Trophoblast cell (in vitro differentiated cells and primary cell): ENCODE results near the gene MPEG1.

Experiments
- DNase-seq, 2 donors: peaks; one replicate each; pipeline ENCODE4 v3.0.0-alpha.2; 2016
- H2AFZ ChIP-seq: 2 replicates; pipeline ENCODE4 v1.6.1; 2013; ENCODE audit warnings: low read length, moderate library complexity, mild to moderate bottlenecking; ENCODE audit not compliant: insufficient read depth, poor library complexity
- H2AK5ac ChIP-seq: 2 replicates; pipeline ENCODE4 v1.6.1; 2013; ENCODE audit warnings: mild to moderate bottlenecking, low read length
- H2BK120ac ChIP-seq: 2 replicates; pipeline ENCODE4 v1.6.1; 2013; ENCODE audit warnings: low read length, mild to moderate bottlenecking, moderate library complexity; ENCODE audit not compliant: insufficient read depth, poor library complexity
- H2BK12ac ChIP-seq: 2 replicates; pipeline ENCODE4 v1.6.1; 2013; ENCODE audit warnings: mild to moderate bottlenecking, low read length, moderate library complexity
- H2BK5ac ChIP-seq: 2 replicates; pipeline ENCODE4 v1.6.1; 2013; ENCODE audit warnings: low read length, low read depth, moderate library complexity, mild to moderate bottlenecking; ENCODE audit not compliant: poor library complexity
- H3K14ac ChIP-seq: 2 replicates; pipeline ENCODE4 v1.6.1; 2013; ENCODE audit warnings: mild to moderate bottlenecking, low read length
- H3K18ac ChIP-seq: 2 replicates; pipeline ENCODE4 v1.6.1; 2013; ENCODE audit warnings: mild to moderate bottlenecking, low read length
- H3K23ac ChIP-seq: 2 replicates; pipeline ENCODE4 v1.6.1; 2013; ENCODE audit warnings: low read length
- H3K27ac ChIP-seq: 2 replicates; pipeline ENCODE4 v1.5.1; 2013; ENCODE audit warnings: low read depth, mild to moderate bottlenecking, inconsistent platforms, low read length, moderate library complexity
- H3K27me3 ChIP-seq: 2 replicates; pipeline ENCODE4 v1.6.1; 2013; ENCODE audit warnings: inconsistent platforms, mild to moderate bottlenecking, low read length, moderate library complexity; ENCODE audit not compliant: insufficient read depth
- H3K36me3 ChIP-seq, 2 experiments: 1 replicate in 1 of 2; 2 replicates in 1 of 2; pipeline ENCODE4 v1.6.1; 2013; ENCODE audit warnings: low read length in 2 of 2, mild to moderate bottlenecking in 2 of 2, moderate library complexity in 1 of 2; ENCODE audit not compliant: insufficient read depth in 2 of 2, control insufficient read depth in 1 of 2
- H3K4ac ChIP-seq: 2 replicates; pipeline ENCODE4 v1.6.1; 2013; ENCODE audit warnings: low read depth, mild to moderate bottlenecking, low read length, moderate library complexity
- H3K4me1 ChIP-seq, 2 experiments: 1 replicate in 1 of 2; 2 replicates in 1 of 2; pipeline ENCODE4 v1.6.1; 2013; ENCODE audit warnings: low read length in 2 of 2, mild to moderate bottlenecking in 2 of 2, moderate library complexity in 1 of 2; ENCODE audit not compliant: insufficient read depth in 2 of 2, control insufficient read depth in 1 of 2
- H3K4me2 ChIP-seq: 2 replicates; pipeline ENCODE4 v1.6.1; 2013; ENCODE audit warnings: inconsistent platforms, mild to moderate bottlenecking, low read length, moderate library complexity
- H3K4me3 ChIP-seq: 2 replicates; pipeline ENCODE4 v1.5.1; 2013; ENCODE audit warnings: mild to moderate bottlenecking, low read depth, low read length, inconsistent platforms
- H3K79me1 ChIP-seq: one replicate; pipeline ENCODE4 v1.6.1; 2013; ENCODE audit warnings: low read length
- H3K79me2 ChIP-seq: 2 replicates; pipeline ENCODE4 v1.6.1; 2013; ENCODE audit warnings: low read length, mild to moderate bottlenecking; ENCODE audit not compliant: control insufficient read depth, insufficient read depth, poor library complexity
- H3K9ac ChIP-seq: 2 replicates; pipeline ENCODE4 v1.6.1; 2013; ENCODE audit warnings: mild to moderate bottlenecking, low read length
- H3K9me3 ChIP-seq: 2 replicates; pipeline ENCODE4 v1.6.1; 2013; ENCODE audit warnings: low read depth, mild to moderate bottlenecking, control low read depth, inconsistent platforms, low read length; ENCODE audit not compliant: insufficient read depth
- H4K12ac ChIP-seq: 2 replicates; pipeline ENCODE4 v1.6.1; 2013; ENCODE audit warnings: low read depth, mild to moderate bottlenecking, low read length, moderate library complexity
- H4K8ac ChIP-seq: 2 replicates; pipeline ENCODE4 v1.6.1; 2013; ENCODE audit warnings: low read depth, mild to moderate bottlenecking, low read length, moderate library complexity
- H4K91ac ChIP-seq: one replicate; pipeline ENCODE4 v1.6.1; 2013; ENCODE audit warnings: low read depth, mild to moderate bottlenecking, low read length, moderate library complexity
- WGBS: extraction: QIAGEN DNeasy Blood & Tissue Kit; methylation state at CpG from one replicate; pipeline ENCODE4 v1.1.7; 2013; ENCODE audit warnings: missing lambda C conversion rate; ENCODE audit not compliant: insufficient read length, insufficient coverage; ENCODE audit errors: extremely low coverage; 5-methylcytosine and 5-hydroxymethylcytosine counted together

Gene MPEG1

GRCh38 chr11:59218893-59219292 lies 6.2 kb upstream of the MPEG1 start:
- Histone ChIP-seq H3K4me3 (no peak overlapping the region), H2AK5ac (no peak overlapping the region), H2BK120ac (no peak overlapping the region), H4K91ac (no peak overlapping the region), H3K4me1 (no peaks in the 10 kb centered on the region), H3K9ac (no peak overlapping the region), H4K12ac (no peak overlapping the region), H3K27ac (no peak overlapping the region), H2AFZ (no peak overlapping the region), H3K9me3 (no peaks in the 10 kb centered on the region), H2BK5ac (no peak overlapping the region), H3K79me1 (no peaks in the 10 kb centered on the region), H3K4me2 (no peak overlapping the region), H3K4ac (no peak overlapping the region), H3K14ac (no peak overlapping the region), H2BK12ac (no peak overlapping the region), H3K23ac (no peak overlapping the region), H3K79me2 (no peaks in the 10 kb centered on the region), H3K18ac (no peak overlapping the region), H3K27me3 (no peaks in the 10 kb centered on the region), H3K36me3 (no peaks in the 10 kb centered on the region), H4K8ac (no peak overlapping the region)
- DNase-seq, result no peak
- no CpG with 5 or more reads among the region's 2 CpGs for WGBS

GRCh38 chr11:59218319-59218718 lies 5.6 kb upstream of the MPEG1 start:
- no peak overlapping the region for H2BK120ac ChIP-seq
- no peak overlapping the region for H3K18ac ChIP-seq
- H3K23ac ChIP-seq, result no peak overlapping the region
- H3K27ac ChIP-seq, result no peak overlapping the region
- no peaks in the 10 kb centered on the region for H3K4me1 ChIP-seq
- H3K79me2 ChIP-seq, result no peaks in the 10 kb centered on the region
- no peak for DNase-seq
- no peak overlapping the region for H3K9ac ChIP-seq
- H3K4me3 ChIP-seq, result no peak overlapping the region
- H3K4ac ChIP-seq, result no peak overlapping the region
- H4K12ac ChIP-seq, result no peak overlapping the region
- no peak overlapping the region for H2BK12ac ChIP-seq
- H3K9me3 ChIP-seq, result no peaks in the 10 kb centered on the region
- H3K4me2 ChIP-seq, result no peak overlapping the region
- WGBS, result no CpG with 5 or more reads among the region's 4 CpGs
- H2AK5ac ChIP-seq, result no peak overlapping the region
- H2AFZ ChIP-seq, result no peak overlapping the region
- H2BK5ac ChIP-seq, result no peak overlapping the region
- H3K27me3 ChIP-seq, result no peaks in the 10 kb centered on the region
- H3K79me1 ChIP-seq, result no peaks in the 10 kb centered on the region
- H4K91ac ChIP-seq, result no peak overlapping the region
- H3K36me3 ChIP-seq, result no peaks in the 10 kb centered on the region
- H4K8ac ChIP-seq, result no peak overlapping the region
- H3K14ac ChIP-seq, result no peak overlapping the region

DNA sequence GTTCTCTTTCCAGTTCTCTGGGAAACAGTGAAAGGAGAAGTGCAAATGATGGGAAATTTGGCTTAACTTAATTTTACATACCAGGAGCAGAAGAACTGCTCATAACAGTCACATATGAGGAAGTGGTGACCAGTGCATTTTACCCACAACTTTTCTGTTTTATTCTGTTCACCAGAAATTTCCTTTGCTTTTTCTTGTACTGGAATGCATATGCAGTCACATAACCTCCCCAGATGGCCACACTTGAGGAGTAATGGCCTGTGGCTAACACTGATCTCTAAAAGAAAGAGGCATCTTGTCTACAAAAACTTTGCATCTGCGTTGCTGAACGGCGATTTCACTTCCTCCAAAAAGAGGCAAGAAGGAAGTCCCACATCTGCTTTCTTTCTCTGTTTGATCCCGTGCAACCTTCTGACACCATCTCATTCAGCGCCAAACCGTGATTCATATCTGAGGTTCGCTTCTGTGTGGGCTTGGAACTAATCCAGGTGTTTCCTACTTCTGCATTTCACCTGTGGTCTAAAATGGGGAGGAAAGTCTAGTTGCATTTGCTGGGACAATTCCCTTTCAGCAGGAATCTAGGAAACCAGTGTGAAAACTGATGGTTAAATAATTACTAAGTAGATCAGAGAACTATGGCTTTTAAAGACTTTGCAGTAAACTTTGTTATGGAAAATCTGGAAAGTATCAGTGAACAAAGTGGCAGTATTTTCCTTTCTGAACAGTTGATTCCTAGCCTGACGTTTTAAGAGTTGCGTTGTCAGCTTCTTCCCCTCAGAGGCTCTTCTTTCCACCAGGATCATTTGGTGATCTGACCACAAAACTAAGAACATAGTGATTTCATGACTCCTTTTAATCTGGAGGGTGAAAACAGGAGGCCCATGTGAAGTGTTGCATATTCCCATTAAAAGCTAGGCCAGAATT lies 4.2 kb upstream of the MPEG1 start:
- no peak overlapping the region for H3K4ac ChIP-seq
- H3K27ac ChIP-seq, result no peak overlapping the region
- no peak overlapping the region for H3K18ac ChIP-seq
- no peaks in the 10 kb centered on the region for H3K4me1 ChIP-seq
- no peak overlapping the region for H2BK120ac ChIP-seq
- H3K79me1 ChIP-seq, result no peaks in the 10 kb centered on the region
- peak in 1 of 2 donors; percentile 55 for DNase-seq
- H4K12ac ChIP-seq, result no peak overlapping the region
- H3K79me2 ChIP-seq, result no peaks in the 10 kb centered on the region
- no peak overlapping the region for H3K4me2 ChIP-seq
- no peak overlapping the region for H3K9ac ChIP-seq
- no peak overlapping the region for H2AFZ ChIP-seq
- no peak overlapping the region for H3K4me3 ChIP-seq
- H2AK5ac ChIP-seq, result no peak overlapping the region
- H3K9me3 ChIP-seq, result no peaks in the 10 kb centered on the region
- H3K36me3 ChIP-seq, result no peaks in the 10 kb centered on the region
- no CpG with 5 or more reads among the region's 9 CpGs for WGBS
- H4K8ac ChIP-seq, result no peak overlapping the region
- H3K23ac ChIP-seq, result no peak overlapping the region
- H4K91ac ChIP-seq, result no peak overlapping the region
- no peak overlapping the region for H2BK5ac ChIP-seq
- H3K27me3 ChIP-seq, result no peaks in the 10 kb centered on the region
- no peak overlapping the region for H3K14ac ChIP-seq
- no peak overlapping the region for H2BK12ac ChIP-seq

- no CpG with 5 or more reads among the region's 2 CpGs for WGBS
- no peak overlapping the region for H4K8ac ChIP-seq
These were observed 1.6 kb upstream of the MPEG1 start for GRCh38 chr11:59214141-59214893.

More at GRCh38 chr11:59214141-59214893, 1.6 kb upstream of the MPEG1 start:
- no peaks in the 10 kb centered on the region for H3K79me1 ChIP-seq
- no peaks in the 10 kb centered on the region for H3K36me3 ChIP-seq
- H3K27ac ChIP-seq, result no peak overlapping the region
- H3K14ac ChIP-seq, result no peak overlapping the region
- H2BK120ac ChIP-seq, result no peak overlapping the region
- no peak overlapping the region for H4K91ac ChIP-seq
- no peak overlapping the region for H3K23ac ChIP-seq
- no peak overlapping the region for H2AK5ac ChIP-seq
- no peaks in the 10 kb centered on the region for H3K79me2 ChIP-seq
- no peak overlapping the region for H3K4me2 ChIP-seq
- no peaks in the 10 kb centered on the region for H3K4me1 ChIP-seq
- DNase-seq, result peak; percentile 42 to 90
- no peaks in the 10 kb centered on the region for H3K9me3 ChIP-seq
- H4K12ac ChIP-seq, result no peak overlapping the region
- no peak overlapping the region for H3K9ac ChIP-seq
- no peaks in the 10 kb centered on the region for H3K27me3 ChIP-seq
- no peak overlapping the region for H3K4ac ChIP-seq
- H3K4me3 ChIP-seq, result no peak overlapping the region
- H3K18ac ChIP-seq, result no peak overlapping the region
- no peak overlapping the region for H2AFZ ChIP-seq
- no peak overlapping the region for H2BK5ac ChIP-seq
- no peak overlapping the region for H2BK12ac ChIP-seq
